ENCODE data around the gene VAMP7. TPM values are rescaled to one million over a fixed set of nuclear protein-coding genes. Genes with fewer than 3 reads are reported as not detected.
"Not testable (repeated sequence)": the region's sequence is repeated elsewhere in the genome, so short reads cannot be mapped to it uniquely, and the experiment has no call there.

The VAMP7 gene
- total and polyA plus RNA-seq, 12 donors: 14.0 to 73.6 (median 38.1) TPM

- DNase-seq: peak in 1 of 7 donors; percentile 2
- H3K9me3 ChIP-seq (replicated peaks in 1 of 3): no peaks in the 10 kb centered on the region
- 74 to 83% (median 80%) methylated on average over 4 of the region's 4 CpGs for WGBS, 4 donors
- H3K4me1 ChIP-seq (replicated peaks in 1 of 2): no peaks in the 10 kb centered on the region
- no peaks in the 10 kb centered on the region for H3K36me3 ChIP-seq (replicated peaks in 1 of 2)
- no peak overlapping the region for H3K27ac ChIP-seq
- no peaks in the 10 kb centered on the region for H3K27me3 ChIP-seq
- intact Hi-C loops (cut with DNase I): no loop called here
- TF ChIP-seq POLR2A (IDR thresholded peaks at IDR 0.05): no peak
- TF ChIP-seq, protein P1, sequence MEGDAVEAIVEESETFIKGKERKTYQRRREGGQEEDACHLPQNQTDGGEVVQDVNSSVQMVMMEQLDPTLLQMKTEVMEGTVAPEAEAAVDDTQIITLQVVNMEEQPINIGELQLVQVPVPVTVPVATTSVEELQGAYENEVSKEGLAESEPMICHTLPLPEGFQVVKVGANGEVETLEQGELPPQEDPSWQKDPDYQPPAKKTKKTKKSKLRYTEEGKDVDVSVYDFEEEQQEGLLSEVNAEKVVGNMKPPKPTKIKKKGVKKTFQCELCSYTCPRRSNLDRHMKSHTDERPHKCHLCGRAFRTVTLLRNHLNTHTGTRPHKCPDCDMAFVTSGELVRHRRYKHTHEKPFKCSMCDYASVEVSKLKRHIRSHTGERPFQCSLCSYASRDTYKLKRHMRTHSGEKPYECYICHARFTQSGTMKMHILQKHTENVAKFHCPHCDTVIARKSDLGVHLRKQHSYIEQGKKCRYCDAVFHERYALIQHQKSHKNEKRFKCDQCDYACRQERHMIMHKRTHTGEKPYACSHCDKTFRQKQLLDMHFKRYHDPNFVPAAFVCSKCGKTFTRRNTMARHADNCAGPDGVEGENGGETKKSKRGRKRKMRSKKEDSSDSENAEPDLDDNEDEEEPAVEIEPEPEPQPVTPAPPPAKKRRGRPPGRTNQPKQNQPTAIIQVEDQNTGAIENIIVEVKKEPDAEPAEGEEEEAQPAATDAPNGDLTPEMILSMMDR (IDR thresholded peaks at IDR 0.05): no peak
- no peak overlapping the region for H3K4me3 ChIP-seq
These were observed 15.4 kb downstream of the VAMP7 start for GRCh38 chrX:155896512-155896911.

DNA sequence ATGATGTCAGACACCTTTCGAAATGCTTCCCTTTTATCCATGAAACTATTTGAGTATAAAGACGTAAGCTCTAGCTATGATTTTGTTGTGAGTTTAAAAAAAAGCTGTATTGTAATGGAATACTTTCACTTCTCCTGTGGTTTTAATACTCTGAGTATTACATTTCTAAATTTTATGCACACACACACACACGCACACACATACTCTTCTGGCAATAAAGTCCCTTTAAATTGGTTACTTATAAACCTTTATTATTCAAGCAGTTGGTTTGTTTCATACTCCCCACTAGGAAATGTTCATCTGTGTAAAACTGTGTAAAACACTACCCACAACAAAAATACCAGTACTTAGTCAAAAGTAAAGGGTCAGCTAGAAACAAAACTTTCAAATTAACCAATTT, 18.2 kb downstream of the VAMP7 start:
- intact Hi-C loops (cut with DNase I): no loop called here
- Histone ChIP-seq H3K4me3 (no peak overlapping the region), H3K4me1 (replicated peaks in 1 of 2) (no peaks in the 10 kb centered on the region), H3K9me3 (replicated peaks in 1 of 3) (no peaks in the 10 kb centered on the region), H3K27me3 (no peaks in the 10 kb centered on the region), H3K27ac (no peak overlapping the region), H3K36me3 (replicated peaks in 1 of 2) (no peaks in the 10 kb centered on the region)
- WGBS, 4 donors: 69 to 79% (median 73%) methylated on average over 3 of the region's 3 CpGs
- no peak for DNase-seq
- TF ChIP-seq, protein P1 (IDR thresholded peaks at IDR 0.05): no peak
- no peak for TF ChIP-seq POLR2A (IDR thresholded peaks at IDR 0.05)

DNA sequence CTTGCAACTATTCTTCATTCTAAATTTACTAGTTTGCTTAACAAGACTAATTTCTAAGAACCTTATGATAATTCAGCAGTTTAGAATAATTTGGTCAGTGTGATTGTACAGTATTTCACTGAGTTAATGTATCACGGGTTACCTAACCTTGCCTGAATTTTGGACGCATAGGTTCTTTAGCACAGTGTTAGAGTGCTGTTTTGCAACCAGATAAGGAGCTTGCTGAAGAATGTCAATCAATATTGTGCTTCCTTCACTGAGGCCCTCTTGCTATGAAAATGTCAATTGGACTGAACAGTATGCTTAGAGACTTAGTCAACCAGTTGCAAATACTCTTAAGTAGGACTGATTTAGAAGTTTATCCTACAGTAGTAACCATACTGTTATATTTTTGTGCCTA, 19.6 kb downstream of the VAMP7 start:
- intact Hi-C loops (cut with DNase I): no loop called here
- Histone ChIP-seq H3K4me3 (no peak overlapping the region), H3K27me3 (no peaks in the 10 kb centered on the region), H3K36me3 (replicated peaks in 1 of 2) (no peaks in the 10 kb centered on the region), H3K27ac (no peak overlapping the region), H3K9me3 (replicated peaks in 1 of 3) (no peaks in the 10 kb centered on the region), H3K4me1 (replicated peaks in 1 of 2) (no peaks in the 10 kb centered on the region)
- no peak for DNase-seq
- 82 to 91% (median 87%) methylated on average over 2 of the region's 2 CpGs for WGBS, 4 donors
- TF ChIP-seq POLR2A (IDR thresholded peaks at IDR 0.05): no peak
- TF ChIP-seq, protein P1 (IDR thresholded peaks at IDR 0.05): no peak

DNA sequence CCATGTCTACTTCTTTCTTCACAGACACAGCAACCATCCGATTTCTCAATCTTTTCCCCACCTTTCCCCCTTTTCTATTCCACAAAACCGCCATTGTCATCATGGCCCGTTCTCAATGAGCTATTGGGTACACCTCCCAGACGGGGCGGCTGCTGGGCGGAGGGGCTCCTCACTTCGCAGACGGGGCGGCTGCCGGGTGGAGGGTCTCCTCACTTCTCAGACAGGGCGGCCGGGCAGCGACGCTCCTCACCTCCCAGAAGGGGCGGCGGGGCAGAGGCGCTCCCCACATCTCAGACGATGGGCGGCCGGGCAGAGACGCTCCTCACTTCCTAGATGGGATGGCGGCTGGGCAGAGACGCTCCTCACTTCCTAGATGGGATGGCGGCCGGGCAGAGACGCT, 26.5 kb downstream of the VAMP7 start:
- 92 to 97% (median 96%) methylated on average over 10 to 26 of the region's 26 CpGs for WGBS, 4 donors
- H3K4me1 ChIP-seq (replicated peaks in 1 of 2); intact Hi-C loops (cut with DNase I); H3K27me3 ChIP-seq; H3K9me3 ChIP-seq (replicated peaks in 1 of 3); H3K36me3 ChIP-seq (replicated peaks in 1 of 2); H3K4me3 ChIP-seq; DNase-seq; H3K27ac ChIP-seq: not testable (repeated sequence)

DNA sequence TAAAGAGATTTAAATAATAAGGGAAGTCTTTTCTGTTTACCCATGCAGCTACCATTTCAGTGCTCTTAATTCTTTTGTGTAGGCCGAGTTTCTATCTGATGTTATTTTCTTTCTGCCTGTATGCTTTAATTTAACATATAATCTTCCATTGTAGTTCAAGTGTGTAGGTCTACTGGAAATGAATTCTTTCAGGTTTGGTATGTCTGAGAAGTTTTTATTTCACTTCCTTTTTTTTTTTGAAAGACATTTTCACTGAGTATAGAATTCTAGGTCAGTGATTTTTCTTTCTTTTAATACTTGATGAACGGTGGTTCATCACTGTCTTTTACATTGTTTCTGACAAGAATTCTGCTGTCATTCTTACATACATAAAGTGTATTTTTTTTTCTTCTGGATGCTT, 42.1 kb downstream of the VAMP7 start:
- TF ChIP-seq POLR2A (IDR thresholded peaks at IDR 0.05): no peak
- TF ChIP-seq, protein P1 (IDR thresholded peaks at IDR 0.05): no peak
- Histone ChIP-seq H3K36me3 (replicated peaks in 1 of 2) (no peaks in the 10 kb centered on the region), H3K27me3 (no peaks in the 10 kb centered on the region), H3K4me1 (replicated peaks in 1 of 2) (no peaks in the 10 kb centered on the region), H3K9me3 (replicated peaks in 1 of 3) (no peaks in the 10 kb centered on the region), H3K4me3 (no peak overlapping the region), H3K27ac (no peak overlapping the region)
- WGBS, 4 donors: 76 to 84% (median 77%) methylated on average over 2 of the region's 2 CpGs
- intact Hi-C loops (cut with DNase I): no loop called here
- DNase-seq: no peak

GRCh38 chrX:155930852-155931618, 49.9 kb downstream of the VAMP7 start:
- DNase-seq; H3K9me3 ChIP-seq (replicated peaks in 1 of 3); H3K4me1 ChIP-seq (replicated peaks in 1 of 2); H3K4me3 ChIP-seq; intact Hi-C loops (cut with DNase I); H3K27me3 ChIP-seq; H3K36me3 ChIP-seq (replicated peaks in 1 of 2); H3K27ac ChIP-seq: not testable (repeated sequence)
- WGBS, 4 donors: 83 to 93% (median 86%) methylated on average over 7 of the region's 8 CpGs

Measured in adrenal gland (tissue), 12 donors.